Adipocyte (in vitro differentiated cells): Measurements from ENCODE around the gene TRMT10A.

Experiments used
- DNase-seq: peaks from one replicate; pipeline ENCODE4 v3.0.0-alpha.2; 2015; ENCODE audit warnings: low read depth
- H3K27me3 ChIP-seq: replicated peaks from 2 replicates; pipeline ENCODE4 v1.7.0; 2013; ENCODE audit warnings: mild to moderate bottlenecking, low read length, moderate library complexity; ENCODE audit not compliant: control insufficient read depth, insufficient read depth
- H3K36me3 ChIP-seq: 2 replicates; pipeline ENCODE4 v1.7.0; 2013; ENCODE audit warnings: low read length, mild to moderate bottlenecking, moderate library complexity; ENCODE audit not compliant: control insufficient read depth, insufficient read depth, severe bottlenecking
- H3K4me1 ChIP-seq: 2 replicates; pipeline ENCODE4 v1.7.0; 2013; ENCODE audit warnings: mild to moderate bottlenecking, low read length, moderate library complexity; ENCODE audit not compliant: control insufficient read depth, insufficient read depth
- H3K4me3 ChIP-seq: 2 replicates; pipeline ENCODE4 v1.7.0; 2013; ENCODE audit warnings: mild to moderate bottlenecking, low read length, moderate library complexity
- H3K9ac ChIP-seq: 2 replicates; pipeline ENCODE4 v1.7.0; 2013; ENCODE audit warnings: mild to moderate bottlenecking, low read length, moderate library complexity
- H3K9me3 ChIP-seq: 2 replicates; pipeline ENCODE4 v1.7.0; 2013; ENCODE audit warnings: mild to moderate bottlenecking, low read length, moderate library complexity; ENCODE audit not compliant: control insufficient read depth

The TRMT10A gene

GRCh38 chr4:99587309-99587708 lies 23.5 kb upstream of the TRMT10A start:
- Histone ChIP-seq H3K9me3 (no peaks in the 10 kb centered on the region), H3K27me3 (peaks cover 1% of the 10 kb centered on the region), H3K9ac (no peak overlapping the region), H3K4me1 (no peaks in the 10 kb centered on the region), H3K4me3 (no peak overlapping the region), H3K36me3 (no peaks in the 10 kb centered on the region)
- DNase-seq: no peak

- Histone ChIP-seq H3K36me3 (no peaks in the 10 kb centered on the region), H3K9ac (no peak overlapping the region), H3K9me3 (no peaks in the 10 kb centered on the region), H3K4me1 (no peaks in the 10 kb centered on the region), H3K27me3 (peaks cover 4% of the 10 kb centered on the region), H3K4me3 (no peak overlapping the region)
- DNase-seq: no peak
These were observed 23.0 kb upstream of the TRMT10A start for GRCh38 chr4:99586797-99587196.

- Histone ChIP-seq H3K36me3 (no peaks in the 10 kb centered on the region), H3K9ac (no peak overlapping the region), H3K9me3 (no peaks in the 10 kb centered on the region), H3K4me3 (no peak overlapping the region), H3K4me1 (no peaks in the 10 kb centered on the region), H3K27me3 (peaks cover 4% of the 10 kb centered on the region)
- DNase-seq: no peak
These were observed 22.5 kb upstream of the TRMT10A start for GRCh38 chr4:99586322-99586721.

- no peak overlapping the region for H3K4me3 ChIP-seq
- DNase-seq: no peak
- no peaks in the 10 kb centered on the region for H3K36me3 ChIP-seq
- H3K9ac ChIP-seq: no peak overlapping the region
- no peaks in the 10 kb centered on the region for H3K9me3 ChIP-seq
- H3K4me1 ChIP-seq: no peaks in the 10 kb centered on the region
- peaks cover 4% of the 10 kb centered on the region for H3K27me3 ChIP-seq
These were observed 21.7 kb upstream of the TRMT10A start for GRCh38 chr4:99585516-99585915.

- no peaks in the 10 kb centered on the region for H3K4me1 ChIP-seq
- no peak overlapping the region for H3K4me3 ChIP-seq
These were observed 14.9 kb upstream of the TRMT10A start for GRCh38 chr4:99578714-99579113.

GRCh38 chr4:99574530-99575324 lies 10.9 kb upstream of the TRMT10A start, which contains the start of gene MTTP:
MTTP (plus strand) TSS chr4:99574824; CDS start chr4:99574910, 86 bp downstream.
- DNase-seq: peak; percentile 11
- Histone ChIP-seq H3K4me1 (peaks cover 7% of the 10 kb centered on the region), H3K9me3 (no peaks in the 10 kb centered on the region), H3K27me3 (no peaks in the 10 kb centered on the region), H3K4me3 (no peak within 1 kb of the TSS), H3K36me3 (no peaks in the 10 kb centered on the region), H3K9ac (no peak within 1 kb of the TSS)

More at GRCh38 chr4:99578714-99579113, 14.9 kb upstream of the TRMT10A start:
- Histone ChIP-seq H3K27me3 (peaks cover 4% of the 10 kb centered on the region), H3K9ac (no peak overlapping the region), H3K36me3 (no peaks in the 10 kb centered on the region), H3K9me3 (no peaks in the 10 kb centered on the region)
- no peak for DNase-seq

GRCh38 chr4:99573735-99574368 lies 10.0 kb upstream of the TRMT10A start:
- H3K4me1 ChIP-seq: peaks cover 7% of the 10 kb centered on the region
- no peaks in the 10 kb centered on the region for H3K27me3 ChIP-seq
- no peaks in the 10 kb centered on the region for H3K9me3 ChIP-seq
- no peaks in the 10 kb centered on the region for H3K36me3 ChIP-seq
- no peak overlapping the region for H3K4me3 ChIP-seq
- H3K9ac ChIP-seq: no peak overlapping the region
- no peak for DNase-seq

GRCh38 chr4:99572527-99573240 lies 8.8 kb upstream of the TRMT10A start:
- H3K4me3 ChIP-seq: no peak overlapping the region
- H3K27me3 ChIP-seq: no peaks in the 10 kb centered on the region
- H3K4me1 ChIP-seq: peaks cover 7% of the 10 kb centered on the region
- peak; percentile 44 for DNase-seq
- H3K9ac ChIP-seq: no peak overlapping the region
- H3K9me3 ChIP-seq: no peaks in the 10 kb centered on the region
- no peaks in the 10 kb centered on the region for H3K36me3 ChIP-seq

- Histone ChIP-seq H3K4me3 (no peak overlapping the region), H3K4me1 (peaks cover 7% of the 10 kb centered on the region), H3K36me3 (no peaks in the 10 kb centered on the region), H3K9ac (no peak overlapping the region), H3K27me3 (no peaks in the 10 kb centered on the region), H3K9me3 (no peaks in the 10 kb centered on the region)
- no peak for DNase-seq
These were observed 8.0 kb upstream of the TRMT10A start for GRCh38 chr4:99571883-99572282.

- Histone ChIP-seq H3K27me3 (no peaks in the 10 kb centered on the region), H3K36me3 (no peaks in the 10 kb centered on the region), H3K4me3 (no peak overlapping the region), H3K9ac (no peak overlapping the region), H3K4me1 (peaks cover 4% of the 10 kb centered on the region), H3K9me3 (no peaks in the 10 kb centered on the region)
- no peak for DNase-seq
These were observed 1.1 kb upstream of the TRMT10A start for GRCh38 chr4:99564921-99565320.

- no peak overlapping the region for H3K9ac ChIP-seq
- H3K27me3 ChIP-seq: no peaks in the 10 kb centered on the region
- no peak overlapping the region for H3K4me3 ChIP-seq
- H3K4me1 ChIP-seq: no peaks in the 10 kb centered on the region
- H3K9me3 ChIP-seq: no peaks in the 10 kb centered on the region
- peak; percentile 17 for DNase-seq
- peaks cover 16% of the 10 kb centered on the region for H3K36me3 ChIP-seq
These were observed 11.0 kb downstream of the TRMT10A start for GRCh38 chr4:99552872-99553271.
